Measurements from ENCODE around the gene MYO1D.

DNA sequence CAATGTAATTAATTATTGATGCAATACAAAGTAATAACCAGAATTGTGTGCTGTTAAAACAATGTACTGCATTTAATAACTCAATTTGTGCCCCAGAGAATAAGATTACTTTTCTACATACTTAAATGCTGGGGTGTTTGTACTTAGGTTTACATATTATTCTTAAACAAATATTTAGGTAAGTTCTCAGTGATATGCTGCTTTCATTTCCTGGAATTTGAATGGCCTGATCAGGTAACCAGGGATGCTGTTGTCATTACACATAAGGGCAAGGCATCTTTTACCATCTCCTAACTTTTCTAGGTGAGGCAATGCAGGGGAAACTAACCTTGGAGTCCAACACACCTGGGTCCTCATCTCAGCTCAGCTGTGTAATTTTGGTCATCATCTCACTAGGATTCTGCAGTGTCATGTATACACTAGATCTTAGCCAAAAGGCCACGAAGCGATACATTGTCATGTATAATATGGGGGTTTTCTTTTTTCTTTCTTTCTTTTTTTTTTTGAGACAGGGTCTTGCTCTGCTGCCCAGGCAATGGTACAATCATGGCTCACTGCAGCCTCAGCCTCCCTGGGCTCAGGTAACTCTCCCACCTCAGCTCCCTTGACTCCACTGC is 45.2 kb downstream of the MYO1D start:
- TF ChIP-seq, protein P1, sequence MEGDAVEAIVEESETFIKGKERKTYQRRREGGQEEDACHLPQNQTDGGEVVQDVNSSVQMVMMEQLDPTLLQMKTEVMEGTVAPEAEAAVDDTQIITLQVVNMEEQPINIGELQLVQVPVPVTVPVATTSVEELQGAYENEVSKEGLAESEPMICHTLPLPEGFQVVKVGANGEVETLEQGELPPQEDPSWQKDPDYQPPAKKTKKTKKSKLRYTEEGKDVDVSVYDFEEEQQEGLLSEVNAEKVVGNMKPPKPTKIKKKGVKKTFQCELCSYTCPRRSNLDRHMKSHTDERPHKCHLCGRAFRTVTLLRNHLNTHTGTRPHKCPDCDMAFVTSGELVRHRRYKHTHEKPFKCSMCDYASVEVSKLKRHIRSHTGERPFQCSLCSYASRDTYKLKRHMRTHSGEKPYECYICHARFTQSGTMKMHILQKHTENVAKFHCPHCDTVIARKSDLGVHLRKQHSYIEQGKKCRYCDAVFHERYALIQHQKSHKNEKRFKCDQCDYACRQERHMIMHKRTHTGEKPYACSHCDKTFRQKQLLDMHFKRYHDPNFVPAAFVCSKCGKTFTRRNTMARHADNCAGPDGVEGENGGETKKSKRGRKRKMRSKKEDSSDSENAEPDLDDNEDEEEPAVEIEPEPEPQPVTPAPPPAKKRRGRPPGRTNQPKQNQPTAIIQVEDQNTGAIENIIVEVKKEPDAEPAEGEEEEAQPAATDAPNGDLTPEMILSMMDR (IDR thresholded peaks at IDR 0.05): no peak
- no peak for TF ChIP-seq EZH2 (IDR thresholded peaks at IDR 0.05; ENCODE audit: borderline replicate concordance, insufficient read depth, low read depth, low read length, poor library complexity, severe bottlenecking)
